Kidney epithelial cell (primary cell): Measurements from ENCODE around the gene TMEM212. TPM values are rescaled to one million over a fixed set of nuclear protein-coding genes. Genes with fewer than 3 reads are reported as not detected.

Experiments used
- DNase-seq: peaks from one replicate; pipeline ENCODE4 v3.0.0-alpha.2; 2010; ENCODE audit warnings: low read depth
- H3K27me3 ChIP-seq: 2 replicates; pipeline ENCODE4 v1.6.0; 2011; ENCODE audit warnings: low read length; ENCODE audit not compliant: control insufficient read depth, insufficient read depth
- H3K36me3 ChIP-seq: 2 replicates; pipeline ENCODE4 v1.5.1; 2011; ENCODE audit warnings: low read length; ENCODE audit not compliant: control insufficient read depth, insufficient read depth
- H3K4me3 ChIP-seq: 2 replicates; pipeline ENCODE4 v1.5.1; 2011; ENCODE audit warnings: low read depth, mild to moderate bottlenecking, control low read depth, low read length
- CTCF ChIP-seq: IDR thresholded peaks from 2 replicates; pipeline ENCODE4 v1.5.1; 2011; ENCODE audit warnings: mild to moderate bottlenecking, moderate library complexity, low read length, control low read depth, inconsistent platforms; ENCODE audit not compliant: insufficient read depth, poor library complexity, severe bottlenecking
- total RNA-seq: library from RNA; depleted of rRNA; stranded (reverse); fragments of >200 nt; gene quantifications from 2 replicates; pipeline ENCODE4 v1.2.3, GENCODE V29; 2015

TMEM212 gene
- total RNA-seq, 1 donor from 2014 or later, result not detected

- DNase-seq, result no peak
- Histone ChIP-seq H3K4me3 (no peak overlapping the region), H3K36me3 (no peaks in the 10 kb centered on the region), H3K27me3 (no peaks in the 10 kb centered on the region)
- no peak for TF ChIP-seq CTCF
Measured at GRCh38 chr3:171871392-171872274, 28.5 kb downstream of the TMEM212 start.

GRCh38 chr3:171873580-171873979, 30.4 kb downstream of the TMEM212 start:
- Histone ChIP-seq H3K36me3 (no peaks in the 10 kb centered on the region), H3K27me3 (no peaks in the 10 kb centered on the region), H3K4me3 (no peak overlapping the region)
- no peak for TF ChIP-seq CTCF
- DNase-seq, result no peak

GRCh38 chr3:171874251-171874681, 31.1 kb downstream of the TMEM212 start:
- H3K36me3 ChIP-seq, result no peaks in the 10 kb centered on the region
- TF ChIP-seq CTCF, result no peak
- no peaks in the 10 kb centered on the region for H3K27me3 ChIP-seq
- H3K4me3 ChIP-seq, result no peak overlapping the region
- DNase-seq, result peak; percentile 94

- H3K4me3 ChIP-seq, result no peak overlapping the region
- no peaks in the 10 kb centered on the region for H3K27me3 ChIP-seq
- H3K36me3 ChIP-seq, result no peaks in the 10 kb centered on the region
- DNase-seq, result no peak
- TF ChIP-seq CTCF, result no peak
Measured at GRCh38 chr3:171874879-171875278, 31.7 kb downstream of the TMEM212 start.

- Histone ChIP-seq H3K4me3 (no peak overlapping the region), H3K27me3 (no peaks in the 10 kb centered on the region), H3K36me3 (no peaks in the 10 kb centered on the region)
- DNase-seq, result no peak
- no peak for TF ChIP-seq CTCF
Measured at GRCh38 chr3:171875923-171876412, 32.8 kb downstream of the TMEM212 start.
